HG03442 (cell line): ENCODE results near the gene FRMD4A.

Source experiments
- ATAC-seq: cut with Tn5 transposase; IDR thresholded peaks from one replicate; pipeline ENCODE4 v1.9.1; 2021; ENCODE audit warnings: mild to moderate bottlenecking, moderate library complexity; ENCODE audit not compliant: unreplicated experiment

Gene FRMD4A

GRCh38 chr10:13893926-13894325 lies 436.8 kb downstream of the FRMD4A start:
- ATAC-seq = no peak

- ATAC-seq = no peak
Measured at GRCh38 chr10:13892871-13893270, 437.9 kb downstream of the FRMD4A start.

- ATAC-seq = no peak
Measured at GRCh38 chr10:13892001-13892491, 438.7 kb downstream of the FRMD4A start.

DNA sequence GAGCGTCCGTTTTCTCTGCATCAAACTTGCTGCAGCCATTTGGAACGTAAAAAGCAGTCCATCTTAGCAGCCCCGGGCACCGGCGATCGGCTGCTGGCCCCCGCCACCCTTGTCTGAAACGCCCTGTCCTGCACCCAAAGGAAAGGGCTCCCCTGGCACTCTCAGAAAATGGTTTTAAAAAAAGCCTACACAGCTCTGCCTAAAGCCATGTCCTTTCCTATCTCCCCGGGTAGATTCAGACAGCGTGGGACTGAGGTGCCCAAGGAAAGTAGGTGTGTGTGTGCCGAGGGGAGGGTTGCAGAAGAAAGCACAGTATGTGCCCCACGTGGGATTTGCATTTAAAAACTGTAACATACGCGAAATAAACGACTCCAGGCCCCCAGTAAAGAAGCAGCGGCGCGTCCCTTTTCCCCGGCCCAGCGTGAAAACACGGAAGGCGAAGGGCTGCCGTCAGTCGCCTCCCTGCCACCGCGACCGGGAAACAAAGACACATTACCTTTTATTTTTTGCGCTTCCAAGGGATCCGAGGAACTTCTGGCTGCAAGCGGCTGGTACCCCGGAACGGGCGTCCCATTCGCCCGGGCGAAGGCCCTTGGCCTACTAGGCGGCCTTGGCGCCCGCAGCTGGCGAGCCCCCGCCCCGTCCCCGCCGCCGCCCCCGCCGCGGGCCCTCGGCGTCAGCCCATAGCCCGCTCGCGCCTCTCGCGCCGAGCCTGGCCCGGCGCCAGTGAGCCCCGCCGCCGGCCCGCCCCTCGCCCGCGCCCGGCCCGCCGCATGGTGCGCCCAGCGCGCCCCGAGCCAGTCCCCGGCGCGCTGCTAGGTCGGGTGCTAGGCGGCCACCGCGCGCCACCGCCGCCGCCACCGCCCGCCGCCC lies 439.4 kb downstream of the FRMD4A start:
- ATAC-seq = no peak

DNA sequence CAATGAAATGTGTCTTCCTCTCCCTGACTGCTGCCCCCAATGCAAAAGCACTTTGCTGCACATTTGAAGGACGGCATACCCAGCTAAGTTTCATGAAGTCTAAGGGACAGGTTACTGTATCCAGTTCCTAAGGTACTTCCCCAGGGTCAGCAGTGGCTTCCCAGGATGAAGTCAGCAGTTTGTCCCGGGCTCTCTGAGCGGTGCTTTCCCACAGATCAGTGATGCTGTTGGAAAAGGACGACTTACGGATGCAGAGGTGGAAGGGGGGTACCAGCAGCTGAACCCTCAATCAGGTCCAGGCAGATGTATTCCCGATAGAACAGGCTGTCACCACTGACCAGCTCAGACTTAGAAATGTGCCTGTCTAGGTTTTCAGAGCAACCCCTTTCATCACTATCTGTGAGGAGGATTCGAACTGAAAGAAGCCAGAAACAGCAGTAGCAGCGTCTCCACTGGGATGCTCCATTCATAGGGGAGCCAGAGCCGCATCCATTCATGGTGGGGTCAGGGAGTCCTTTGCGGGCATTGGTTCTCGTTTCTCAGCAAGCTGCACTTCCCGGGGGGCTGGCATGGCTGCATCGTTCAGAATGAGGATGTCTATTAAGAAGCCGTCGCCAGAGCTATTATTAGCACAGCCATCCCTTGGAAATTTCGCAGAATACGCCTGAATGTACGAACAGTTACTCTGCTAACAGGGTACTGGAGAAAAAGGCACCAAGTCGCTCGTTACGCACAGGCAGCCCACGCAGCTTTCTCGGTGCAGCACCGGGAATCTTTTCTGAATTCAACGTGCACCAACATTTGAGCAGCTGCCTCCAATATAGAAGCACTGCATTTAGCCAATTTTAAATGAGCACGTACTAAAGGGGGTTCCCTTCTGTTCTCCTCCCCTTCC lies 440.2 kb downstream of the FRMD4A start:
- ATAC-seq = no peak

DNA sequence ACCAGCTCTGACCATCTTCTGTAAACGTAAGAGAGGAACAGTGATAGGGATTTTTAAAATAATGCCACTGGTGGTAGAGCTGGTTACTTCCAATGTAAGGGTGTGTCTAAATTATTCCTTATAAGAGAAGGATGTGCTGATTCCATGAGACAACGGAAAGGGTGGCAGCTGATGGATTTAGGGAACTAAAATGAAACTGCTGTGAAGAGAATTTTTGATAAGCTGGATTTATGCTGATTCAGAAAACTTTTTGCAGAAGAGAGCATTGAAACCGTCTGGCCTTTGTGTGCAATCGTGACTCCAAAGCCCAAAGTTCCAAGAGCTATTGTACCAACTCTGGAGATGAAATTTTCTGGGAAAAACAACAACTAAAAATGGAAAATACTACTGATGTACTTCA lies 443.0 kb downstream of the FRMD4A start:
- ATAC-seq = no peak

- ATAC-seq = no peak
Measured at GRCh38 chr10:13885238-13885990, 445.3 kb downstream of the FRMD4A start.

DNA sequence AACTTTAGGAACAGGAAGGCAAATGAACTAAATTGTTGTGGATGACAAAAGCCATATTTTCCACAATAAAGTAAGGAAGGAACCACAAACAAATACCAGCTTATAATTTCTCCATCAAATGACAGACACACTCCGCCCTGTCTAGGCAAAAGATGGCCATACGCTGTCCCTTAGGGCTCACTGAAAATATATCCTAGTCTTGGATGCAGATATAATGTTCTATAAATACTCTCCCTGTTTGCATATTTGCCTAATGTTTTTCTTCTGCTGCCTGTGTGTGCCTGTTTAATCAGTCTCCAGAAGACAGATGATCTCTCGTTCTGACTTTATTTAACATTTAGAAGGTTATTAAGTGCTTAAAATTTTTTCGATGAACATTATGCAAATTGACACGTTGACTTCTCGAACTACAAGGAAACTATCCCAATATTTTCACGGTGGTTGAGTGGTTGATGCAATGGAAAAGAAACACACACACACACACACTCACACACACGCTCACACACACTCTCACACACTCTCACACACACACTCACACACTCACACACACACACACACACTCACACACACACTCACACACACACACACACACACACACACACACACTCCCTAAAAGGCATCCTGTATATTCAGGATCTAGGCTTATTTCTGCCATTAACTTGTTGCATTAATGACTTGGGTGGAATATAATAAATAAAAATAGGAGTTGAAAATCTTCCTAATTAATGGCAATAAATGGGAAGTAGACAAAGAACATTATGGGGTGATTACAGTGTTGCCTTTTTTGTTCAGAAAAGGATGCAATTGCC lies 446.9 kb downstream of the FRMD4A start:
- ATAC-seq = no peak

DNA sequence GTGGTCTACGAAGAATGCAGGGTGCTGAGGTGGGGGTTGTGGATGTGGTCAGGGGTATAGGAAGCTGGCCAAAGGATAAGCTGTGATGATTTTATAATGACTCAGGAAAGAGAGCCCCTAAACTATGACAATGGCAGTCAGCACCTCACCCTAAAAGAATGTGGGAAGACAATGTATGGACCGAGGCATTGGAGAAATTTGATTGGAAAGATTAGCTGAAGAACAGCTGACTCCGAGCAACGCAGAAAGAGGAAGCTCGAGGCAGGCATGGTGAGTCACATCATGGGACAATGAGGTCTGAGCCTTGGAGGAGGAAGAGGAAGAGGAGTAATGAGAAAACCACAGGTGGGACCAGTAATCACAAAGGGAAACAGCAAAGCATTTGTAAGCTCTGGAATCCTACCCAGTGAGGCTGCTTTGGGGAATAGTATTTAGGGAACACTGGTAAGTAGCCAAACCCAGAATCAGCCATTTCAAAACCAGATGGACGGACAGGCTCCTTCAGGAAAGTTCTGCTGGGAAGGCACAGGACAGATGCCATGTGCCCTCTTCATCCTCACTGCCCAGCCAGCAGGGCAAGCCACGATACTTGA lies 448.5 kb downstream of the FRMD4A start:
- ATAC-seq = no peak

GRCh38 chr10:13880760-13881159 lies 450.0 kb downstream of the FRMD4A start:
- no peak for ATAC-seq

DNA sequence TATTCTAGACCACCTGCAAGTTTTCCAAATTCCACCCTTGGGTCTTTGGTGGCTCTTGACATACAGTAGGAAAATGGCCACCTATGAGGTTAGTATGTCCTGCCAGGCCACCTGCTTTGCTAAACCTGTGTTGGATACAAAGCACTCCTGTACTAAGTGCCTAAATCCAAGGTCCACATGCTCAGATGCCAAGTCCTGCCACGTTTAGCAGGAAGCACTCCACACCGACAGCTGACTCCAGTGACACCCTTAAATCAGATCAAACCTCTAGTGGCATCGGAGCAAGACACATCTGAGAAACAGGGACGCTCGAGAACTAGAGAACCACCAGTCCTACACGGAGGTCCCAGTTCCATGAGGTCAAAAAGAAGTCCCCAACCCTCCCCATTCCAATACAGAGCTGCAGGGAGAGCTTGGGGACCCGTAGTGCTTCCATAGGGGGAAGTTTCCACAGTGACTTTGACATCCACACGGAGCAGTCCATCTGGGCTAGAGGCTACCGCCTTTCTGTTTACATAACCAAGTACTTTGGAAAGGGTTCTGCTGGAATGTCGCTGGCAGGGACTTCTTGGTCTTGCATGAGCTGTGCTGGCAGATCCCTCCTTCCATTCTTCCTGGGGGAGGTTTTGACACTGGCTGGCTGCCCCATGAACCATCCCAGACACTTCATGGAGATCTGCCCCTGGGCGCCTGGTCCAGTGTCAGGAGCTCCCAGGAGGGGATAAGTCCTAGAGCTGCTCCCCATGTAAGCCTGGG lies 453.4 kb downstream of the FRMD4A start:
- no peak for ATAC-seq

DNA sequence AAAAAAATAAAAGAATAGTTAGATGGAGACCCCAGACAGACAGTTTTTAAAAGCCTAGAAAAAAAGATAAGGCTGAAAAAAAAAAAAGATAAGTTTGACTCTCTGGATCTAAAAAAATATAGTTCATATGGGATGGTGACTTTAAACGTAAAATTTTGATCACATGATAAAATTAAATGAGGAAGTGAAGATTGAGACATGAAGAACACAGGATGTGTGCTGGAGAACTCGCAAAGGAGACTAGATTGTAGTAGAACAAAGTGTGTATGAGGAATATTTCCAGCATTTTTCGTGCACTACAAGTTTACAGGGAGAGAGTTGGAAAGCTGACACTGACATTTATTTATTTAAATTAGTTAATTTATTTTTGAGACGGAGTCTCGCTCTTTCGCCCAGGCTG lies 457.5 kb downstream of the FRMD4A start:
- ATAC-seq = no peak

- no peak for ATAC-seq
Measured at GRCh38 chr10:13872411-13872810, 458.3 kb downstream of the FRMD4A start.

DNA sequence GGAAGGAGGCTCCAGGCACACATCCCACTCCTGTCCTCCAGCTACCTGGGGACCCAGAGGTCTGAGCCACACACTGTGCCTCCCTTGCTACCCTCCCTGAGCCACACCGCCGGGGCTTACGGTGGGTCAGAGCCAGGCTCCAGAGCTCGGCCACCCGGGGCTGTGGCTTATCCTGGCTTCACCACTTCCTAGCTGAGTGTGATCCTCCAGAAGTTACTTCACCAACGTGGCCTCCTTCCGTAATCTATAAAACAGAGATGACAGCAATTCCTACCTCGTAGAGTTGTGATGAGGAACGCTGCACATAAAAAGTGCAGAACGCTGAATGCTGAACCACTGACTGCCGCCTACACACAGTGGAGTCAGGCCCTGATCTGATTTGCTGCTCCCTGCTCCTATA lies 458.9 kb downstream of the FRMD4A start:
- no peak for ATAC-seq

DNA sequence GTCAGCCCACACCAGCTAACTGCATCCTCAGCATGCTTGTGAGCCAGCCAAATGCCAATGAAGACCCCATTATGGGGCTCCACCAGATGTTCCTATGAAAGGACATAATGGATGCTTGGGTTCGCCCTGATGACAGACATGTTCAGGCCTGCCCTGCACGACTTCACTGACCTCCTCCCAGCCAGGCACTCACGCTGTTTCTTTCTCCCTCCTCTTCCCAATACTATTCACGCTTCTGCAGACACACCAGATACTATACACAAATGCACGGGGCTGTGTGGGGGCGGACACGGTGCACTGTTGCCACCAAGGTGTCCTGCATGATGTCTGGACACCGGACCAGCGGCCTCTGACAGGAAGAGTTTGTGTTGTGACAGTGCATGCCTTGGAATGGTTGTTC lies 459.7 kb downstream of the FRMD4A start:
- ATAC-seq = no peak

- ATAC-seq = no peak
Measured at GRCh38 chr10:13869295-13869664, 461.4 kb downstream of the FRMD4A start.

DNA sequence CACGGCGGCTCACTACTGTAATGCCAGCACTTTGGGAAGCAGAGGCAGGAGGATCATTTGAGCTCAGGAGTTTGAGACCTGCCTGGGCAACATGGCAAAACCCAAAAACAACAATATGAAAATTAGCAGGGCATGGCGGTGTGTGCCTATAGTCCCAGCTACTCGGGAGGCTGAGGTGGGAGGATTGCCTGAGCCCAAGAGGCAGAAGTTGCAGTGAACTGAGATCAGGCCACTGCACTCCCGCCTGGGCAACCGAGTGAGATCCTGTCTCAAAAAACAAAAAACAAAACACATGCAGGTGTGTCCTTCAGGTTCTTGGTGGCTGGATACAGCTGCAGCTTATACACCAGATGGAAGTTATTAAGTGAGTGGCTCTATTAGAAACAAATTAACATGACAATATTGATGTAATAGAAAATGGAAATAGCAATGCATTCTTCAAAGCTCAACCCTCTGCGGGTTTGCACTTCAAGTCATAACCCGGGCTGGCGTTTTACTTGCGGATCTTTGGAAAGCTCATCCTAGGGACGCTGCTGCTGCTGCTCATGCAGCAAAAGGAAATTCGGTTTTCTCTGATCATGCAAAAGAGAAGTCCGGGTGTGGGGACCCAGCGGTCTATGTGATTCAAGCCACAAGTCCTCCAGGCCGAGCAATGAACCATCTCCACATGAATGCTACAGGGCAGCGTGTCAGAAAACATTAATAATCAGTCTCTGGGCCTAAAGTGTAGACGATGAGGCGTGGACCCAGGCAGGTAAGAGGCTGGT lies 462.0 kb downstream of the FRMD4A start:
- no peak for ATAC-seq

GRCh38 chr10:13867822-13868221 lies 462.9 kb downstream of the FRMD4A start:
- no peak for ATAC-seq
